HG03432 (cell line): ENCODE data around the gene TCF3.

Experiments used
- ATAC-seq: cut with Tn5 transposase; IDR thresholded peaks from one replicate; pipeline ENCODE4 v1.9.1; 2021; ENCODE audit warnings: mild to moderate bottlenecking, moderate library complexity; ENCODE audit not compliant: unreplicated experiment

Gene TCF3

GRCh38 chr19:1632462-1633268 is 19.8 kb downstream of the TCF3 start:
- no peak for ATAC-seq

GRCh38 chr19:1631557-1632100 is 20.8 kb downstream of the TCF3 start:
- no peak for ATAC-seq

GRCh38 chr19:1630811-1631210 is 21.6 kb downstream of the TCF3 start:
- no peak for ATAC-seq

GRCh38 chr19:1630012-1630411 is 22.4 kb downstream of the TCF3 start:
- ATAC-seq = no peak

- no peak for ATAC-seq
Measured at GRCh38 chr19:1629256-1629808, 23.1 kb downstream of the TCF3 start.

GRCh38 chr19:1627194-1627593 is 25.2 kb downstream of the TCF3 start:
- ATAC-seq = no peak

GRCh38 chr19:1626417-1627010 is 25.9 kb downstream of the TCF3 start:
- no peak for ATAC-seq

- ATAC-seq = no peak
Measured at GRCh38 chr19:1624458-1624857, 28.0 kb downstream of the TCF3 start.

GRCh38 chr19:1622541-1622940 is 29.9 kb downstream of the TCF3 start:
- no peak for ATAC-seq

GRCh38 chr19:1622007-1622406 is 30.4 kb downstream of the TCF3 start:
- no peak for ATAC-seq

- ATAC-seq = no peak
Measured at GRCh38 chr19:1621574-1621973, 30.8 kb downstream of the TCF3 start.

- ATAC-seq = no peak
Measured at GRCh38 chr19:1621021-1621420, 31.4 kb downstream of the TCF3 start.

- no peak for ATAC-seq
Measured at GRCh38 chr19:1620502-1620901, 31.9 kb downstream of the TCF3 start.

GRCh38 chr19:1619703-1620102 is 32.7 kb downstream of the TCF3 start:
- no peak for ATAC-seq

- no peak for ATAC-seq
Measured at GRCh38 chr19:1619094-1619439, 33.3 kb downstream of the TCF3 start.

GRCh38 chr19:1618157-1619093 is 34.0 kb downstream of the TCF3 start:
- ATAC-seq = no peak

GRCh38 chr19:1616875-1617274 is 35.5 kb downstream of the TCF3 start:
- ATAC-seq = no peak

GRCh38 chr19:1616396-1616795 is 36.0 kb downstream of the TCF3 start:
- ATAC-seq = no peak

- no peak for ATAC-seq
Measured at GRCh38 chr19:1615156-1615765, 37.2 kb downstream of the TCF3 start.

- ATAC-seq = no peak
Measured at GRCh38 chr19:1613808-1614570, 38.4 kb downstream of the TCF3 start.
